ENCODE data around the gene FXR2. TPM values are rescaled to one million over a fixed set of nuclear protein-coding genes. Genes with fewer than 3 reads are reported as not detected.

FXR2 gene
- total and polyA plus RNA-seq, 4 donors = 6.8 to 18.3 (median 14.8) TPM

- no peak for TF ChIP-seq REST (IDR thresholded peaks at IDR 0.05)
These were observed 9.0 kb upstream of the FXR2 start (continued) for GRCh38 chr17:7623661-7624060.

- Histone ChIP-seq H3K9ac (ENCODE audit: low read depth in 1 of 2, low read length in 2 of 2) (no peak overlapping the region), H3K36me3 (ENCODE audit: control insufficient read depth in 4 of 4, insufficient read depth in 3 of 4, low read depth in 1 of 4, low read length in 3 of 4) (no peaks in the 10 kb centered on the region), H3K4me1 (ENCODE audit: control insufficient read depth in 4 of 4, insufficient read depth in 4 of 4, low read length in 3 of 4) (peaks cover 2 to 20% (median 14%) of the 10 kb centered on the region in 4 donors), H3K4me3 (ENCODE audit: low read depth in 1 of 3, low read length in 3 of 3) (no peak overlapping the region), H3K27ac (ENCODE audit: low read depth in 1 of 2, low read length in 2 of 2) (no peak overlapping the region), H3K9me3 (ENCODE audit: control insufficient read depth in 4 of 4, low read length in 3 of 4) (no peaks in the 10 kb centered on the region), H3K27me3 (ENCODE audit: control insufficient read depth in 4 of 4, insufficient read depth in 4 of 4, low read length in 3 of 4) (no peaks in the 10 kb centered on the region)
- TF ChIP-seq MAX (IDR thresholded peaks at IDR 0.05) (no peak), JUND (IDR thresholded peaks at IDR 0.05) (no peak), TAF1 (conservative IDR thresholded peaks at IDR 0.05) (no peak), EGR1 (IDR thresholded peaks at IDR 0.05; ENCODE audit: low read depth in 2 of 2) (no peak), ATF3 (IDR thresholded peaks at IDR 0.05) (no peak), NR2F2 (IDR thresholded peaks at IDR 0.05) (no peak), REST (IDR thresholded peaks at IDR 0.05) (no peak)
- 96% methylated on average over 8 of the region's 8 CpGs for WGBS
- DNase-seq (ENCODE audit: low spot score) = no peak
These were observed 6.1 kb upstream of the FXR2 start for GRCh38 chr17:7620835-7621234.

- Histone ChIP-seq H3K27ac (ENCODE audit: low read depth in 1 of 2, low read length in 2 of 2) (no peak overlapping the region), H3K9ac (ENCODE audit: low read depth in 1 of 2, low read length in 2 of 2) (no peak overlapping the region), H3K36me3 (ENCODE audit: control insufficient read depth in 4 of 4, insufficient read depth in 3 of 4, low read depth in 1 of 4, low read length in 3 of 4) (no peaks in the 10 kb centered on the region), H3K9me3 (ENCODE audit: control insufficient read depth in 4 of 4, low read length in 3 of 4) (no peaks in the 10 kb centered on the region), H3K4me1 (ENCODE audit: control insufficient read depth in 4 of 4, insufficient read depth in 4 of 4, low read length in 3 of 4) (peaks cover 0 to 13% (median 9%) of the 10 kb centered on the region in 4 donors), H3K27me3 (ENCODE audit: control insufficient read depth in 4 of 4, insufficient read depth in 4 of 4, low read length in 3 of 4) (no peaks in the 10 kb centered on the region), H3K4me3 (ENCODE audit: low read depth in 1 of 3, low read length in 3 of 3) (no peak overlapping the region)
- DNase-seq (ENCODE audit: low spot score) = no peak
- 83% methylated on average over 5 of the region's 5 CpGs for WGBS
- no peak for TF ChIP-seq YY1 (IDR thresholded peaks at IDR 0.05)
- no peak for TF ChIP-seq RAD21 (IDR thresholded peaks at IDR 0.05)
- no peak for TF ChIP-seq SP1 (IDR thresholded peaks at IDR 0.05)
- TF ChIP-seq GABPA (IDR thresholded peaks at IDR 0.05 in 1 of 2, conservative IDR thresholded peaks at IDR 0.05 in 1 of 2) = no peak
- TF ChIP-seq ZBTB33 (IDR thresholded peaks at IDR 0.05) = no peak
- no peak for TF ChIP-seq EGR1 (IDR thresholded peaks at IDR 0.05; ENCODE audit: low read depth in 2 of 2)
- TF ChIP-seq FOXA2 (IDR thresholded peaks at IDR 0.05) = no peak
- no peak for TF ChIP-seq FOXA1 (IDR thresholded peaks at IDR 0.05)
- no peak for TF ChIP-seq REST (IDR thresholded peaks at IDR 0.05)
- TF ChIP-seq JUND (IDR thresholded peaks at IDR 0.05) = no peak
- no peak for TF ChIP-seq RXRA (IDR thresholded peaks at IDR 0.05)
- TF ChIP-seq NR2F2 (IDR thresholded peaks at IDR 0.05) = no peak
- TF ChIP-seq HNF4A (conservative IDR thresholded peaks at IDR 0.05) = no peak
- TF ChIP-seq HNF4G (IDR thresholded peaks at IDR 0.05) = no peak
- no peak for TF ChIP-seq MAX (IDR thresholded peaks at IDR 0.05)
These were observed 3.9 kb upstream of the FXR2 start for GRCh38 chr17:7618608-7619007.

All from liver (tissue), 9 donors.